ENCODE results near the gene PDPN. TPM values are rescaled to one million over a fixed set of nuclear protein-coding genes. Genes with fewer than 3 reads are reported as not detected.

The PDPN gene
- total RNA-seq, 1 donor from 2014 or later = 37.5 TPM

Other genes starting within 250 kb of the PDPN start
- not detected for gene PRAMEF14, start 236.7 kb upstream of the PDPN start, total RNA-seq
- not detected for gene PRAMEF19, start 211.9 kb upstream of the PDPN start, total RNA-seq
- not detected for gene PRAMEF17, start 194.2 kb upstream of the PDPN start, total RNA-seq
- not detected for gene PRAMEF20, start 173.4 kb upstream of the PDPN start, total RNA-seq
- gene LRRC38, start 69.8 kb upstream of the PDPN start, total RNA-seq = not detected
- gene PRDM2, start 116.4 kb downstream of the PDPN start, total RNA-seq = 33.5 TPM